ENCODE measurements around the gene OR6J1.
"Not testable (repeated sequence)": the region's sequence is repeated elsewhere in the genome, so short reads cannot be mapped to it uniquely, and the experiment has no call there.

The OR6J1 gene

GRCh38 chr14:22646570-22647254 is 2.6 kb upstream of the OR6J1 start:
- H3K4me2 ChIP-seq (ENCODE audit: insufficient read depth, low read length) = no peak overlapping the region
- TF ChIP-seq EZH2 (IDR thresholded peaks at IDR 0.05; ENCODE audit: borderline replicate concordance, low read depth, low read length, severe bottlenecking) = no peak
- no peak for TF ChIP-seq CTCF (IDR thresholded peaks at IDR 0.05; ENCODE audit: borderline replicate concordance, extremely low read depth, low read length, poor library complexity, severe bottlenecking)
- no peak overlapping the region for H3K4me3 ChIP-seq (ENCODE audit: low read depth in 1 of 2, low read length in 2 of 2)
- DNase-seq (no peak), ATAC-seq (ENCODE audit: insufficient read depth, low read depth) (no peak)
- peaks cover 11% of the 10 kb centered on the region for H3K27me3 ChIP-seq (ENCODE audit: insufficient read depth, low read length, poor library complexity)
- H2AFZ ChIP-seq (ENCODE audit: low read depth, low read length) = no peak overlapping the region
- H3K27ac ChIP-seq (ENCODE audit: low read length) = no peak overlapping the region
- H3K36me3 ChIP-seq (ENCODE audit: insufficient read depth, low read length) = no peaks in the 10 kb centered on the region
- no peaks in the 10 kb centered on the region for H3K9me3 ChIP-seq (ENCODE audit: insufficient read depth, low read length, severe bottlenecking)
- H3K79me2 ChIP-seq (ENCODE audit: insufficient read depth, low read length) = no peaks in the 10 kb centered on the region
- peaks cover 4% of the 10 kb centered on the region; the same call in 1 of the 2 replicates for H3K4me1 ChIP-seq (ENCODE audit: insufficient read depth, low read length)
- no peaks in the 10 kb centered on the region; the same call in 1 of the 2 replicates for H4K20me1 ChIP-seq (ENCODE audit: insufficient read depth, low read length)
- no peak overlapping the region for H3K9ac ChIP-seq (ENCODE audit: low read depth, low read length)

DNA sequence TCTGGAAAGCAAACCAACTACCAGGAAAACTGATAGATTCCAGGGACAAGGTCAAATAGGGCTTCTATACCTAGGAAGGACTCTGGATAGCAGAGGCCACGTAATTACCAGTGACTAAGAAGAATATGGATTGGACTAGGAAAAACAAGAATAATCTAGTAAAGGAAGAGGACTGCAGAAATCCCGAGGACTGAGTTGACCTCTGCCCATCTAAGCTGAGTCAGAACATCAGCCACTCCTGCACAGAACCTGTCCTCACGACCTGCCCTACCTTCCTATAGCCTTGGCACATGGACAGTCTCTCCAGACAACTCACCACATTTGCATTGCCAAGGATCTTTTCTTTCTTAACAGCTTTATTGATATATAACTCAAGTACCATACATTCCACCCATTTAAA is 2.3 kb downstream of the OR6J1 start:
- Histone ChIP-seq H3K9me3 (ENCODE audit: insufficient read depth, low read length, severe bottlenecking) (no peaks in the 10 kb centered on the region), H3K4me2 (ENCODE audit: insufficient read depth, low read length) (no peak overlapping the region), H3K9ac (ENCODE audit: low read depth, low read length) (no peak overlapping the region), H3K79me2 (ENCODE audit: insufficient read depth, low read length) (no peaks in the 10 kb centered on the region), H3K27me3 (ENCODE audit: insufficient read depth, low read length, poor library complexity) (peaks cover 4% of the 10 kb centered on the region), H3K4me3 (ENCODE audit: low read depth in 1 of 2, low read length in 2 of 2) (no peak overlapping the region), H3K36me3 (ENCODE audit: insufficient read depth, low read length) (no peaks in the 10 kb centered on the region), H2AFZ (ENCODE audit: low read depth, low read length) (no peak overlapping the region), H3K4me1 (ENCODE audit: insufficient read depth, low read length) (peaks cover 4% of the 10 kb centered on the region; the same call in 1 of the 2 replicates), H4K20me1 (ENCODE audit: insufficient read depth, low read length) (no peaks in the 10 kb centered on the region; the same call in 1 of the 2 replicates), H3K27ac (ENCODE audit: low read length) (no peak overlapping the region)
- DNase-seq (no peak), ATAC-seq (ENCODE audit: insufficient read depth, low read depth) (no peak)
- no peak for TF ChIP-seq CTCF (IDR thresholded peaks at IDR 0.05; ENCODE audit: borderline replicate concordance, extremely low read depth, low read length, poor library complexity, severe bottlenecking)
- TF ChIP-seq EZH2 (IDR thresholded peaks at IDR 0.05; ENCODE audit: borderline replicate concordance, low read depth, low read length, severe bottlenecking) = no peak

DNA sequence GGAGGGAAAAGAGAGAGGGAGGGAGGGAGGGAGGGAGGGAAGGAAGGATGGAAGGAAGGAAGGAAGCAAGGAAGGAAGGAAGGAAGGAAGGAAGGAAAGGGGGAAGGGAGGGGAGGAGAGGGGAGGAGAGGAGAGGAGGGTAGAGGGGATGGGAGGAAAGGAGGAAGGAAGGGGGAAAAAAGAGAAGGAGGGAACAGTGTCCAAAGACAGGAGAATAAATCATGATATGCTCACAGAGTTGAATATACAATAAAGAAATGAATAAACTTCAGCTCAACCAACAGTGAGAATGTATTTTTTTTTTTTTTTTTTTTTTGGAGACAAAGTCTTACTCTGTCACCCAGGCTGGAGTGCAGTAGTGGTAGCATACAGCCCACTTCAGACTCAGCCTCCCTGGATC is 4.0 kb downstream of the OR6J1 start:
- Histone ChIP-seq H3K27me3 (ENCODE audit: insufficient read depth, low read length, poor library complexity) (peaks cover 4% of the 10 kb centered on the region), H3K4me3 (ENCODE audit: low read depth in 1 of 2, low read length in 2 of 2) (no peak overlapping the region), H3K4me1 (ENCODE audit: insufficient read depth, low read length) (0 out of 2 replicates have a peak, but pooled peaks cover 2% of the 10 kb centered on the region), H3K27ac (ENCODE audit: low read length) (no peak overlapping the region), H3K79me2 (ENCODE audit: insufficient read depth, low read length) (no peaks in the 10 kb centered on the region), H3K9me3 (ENCODE audit: insufficient read depth, low read length, severe bottlenecking) (no peaks in the 10 kb centered on the region), H3K9ac (ENCODE audit: low read depth, low read length) (no peak overlapping the region), H2AFZ (ENCODE audit: low read depth, low read length) (no peak overlapping the region), H4K20me1 (ENCODE audit: insufficient read depth, low read length) (no peaks in the 10 kb centered on the region; the same call in 1 of the 2 replicates), H3K4me2 (ENCODE audit: insufficient read depth, low read length) (no peak overlapping the region), H3K36me3 (ENCODE audit: insufficient read depth, low read length) (no peaks in the 10 kb centered on the region)
- ATAC-seq (ENCODE audit: insufficient read depth, low read depth) (no peak), DNase-seq (no peak)
- TF ChIP-seq EZH2 (IDR thresholded peaks at IDR 0.05; ENCODE audit: borderline replicate concordance, low read depth, low read length, severe bottlenecking) = no peak
- TF ChIP-seq CTCF (IDR thresholded peaks at IDR 0.05; ENCODE audit: borderline replicate concordance, extremely low read depth, low read length, poor library complexity, severe bottlenecking) = no peak

DNA sequence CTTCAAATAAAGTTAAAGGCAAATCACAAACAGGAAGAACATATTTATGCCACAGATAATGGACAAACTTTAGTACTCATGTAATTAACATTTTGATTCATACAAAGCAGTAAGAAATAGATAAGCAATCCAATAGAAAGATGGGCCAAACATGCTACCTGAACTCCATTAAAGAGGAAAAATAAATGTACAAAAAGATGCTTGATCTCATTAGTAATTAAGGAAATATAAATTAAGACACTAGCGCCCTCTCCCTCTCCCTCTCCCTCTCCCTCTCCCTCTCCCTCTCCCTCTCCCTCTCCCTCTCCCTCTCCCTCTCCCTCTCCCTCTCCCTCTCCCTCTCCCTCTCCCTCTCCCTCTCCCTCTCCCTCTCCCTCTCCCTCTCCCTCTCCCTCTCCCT is 8.2 kb downstream of the OR6J1 start:
- not testable (repeated sequence) for H3K4me3 ChIP-seq (ENCODE audit: low read depth in 1 of 2, low read length in 2 of 2); H3K79me2 ChIP-seq (ENCODE audit: insufficient read depth, low read length); DNase-seq

More for the DNA sequence above, 8.2 kb downstream of the OR6J1 start:
- not testable (repeated sequence) for H3K27ac ChIP-seq (ENCODE audit: low read length); H3K4me1 ChIP-seq (ENCODE audit: insufficient read depth, low read length); H2AFZ ChIP-seq (ENCODE audit: low read depth, low read length); H3K36me3 ChIP-seq (ENCODE audit: insufficient read depth, low read length); H3K9me3 ChIP-seq (ENCODE audit: insufficient read depth, low read length, severe bottlenecking); H3K9ac ChIP-seq (ENCODE audit: low read depth, low read length); ATAC-seq (ENCODE audit: insufficient read depth, low read depth); H4K20me1 ChIP-seq (ENCODE audit: insufficient read depth, low read length); H3K4me2 ChIP-seq (ENCODE audit: insufficient read depth, low read length); H3K27me3 ChIP-seq (ENCODE audit: insufficient read depth, low read length, poor library complexity)

Data from DND-41 (cell line).